ENCODE data around the gene ENGASE.

ENGASE gene

GRCh38 chr17:79033046-79033616, 41.5 kb upstream of the ENGASE start:
- Histone ChIP-seq H3K4me3 (ENCODE audit: low read length) (no peak overlapping the region), H3K4me1 (ENCODE audit: control insufficient read depth, insufficient read depth, low read length) (peaks cover 60% of the 10 kb centered on the region), H3K27me3 (replicated peaks; ENCODE audit: control insufficient read depth, insufficient read depth, low read length) (no peaks in the 10 kb centered on the region), H3K9me3 (ENCODE audit: control insufficient read depth, low read length) (no peaks in the 10 kb centered on the region), H3K9ac (ENCODE audit: low read length) (no peak overlapping the region), H3K36me3 (ENCODE audit: control insufficient read depth, insufficient read depth, low read length, severe bottlenecking) (peaks cover 3% of the 10 kb centered on the region)
- no peak for DNase-seq (ENCODE audit: low read depth)

GRCh38 chr17:79033741-79034501, 40.7 kb upstream of the ENGASE start:
- peaks cover 60% of the 10 kb centered on the region for H3K4me1 ChIP-seq (ENCODE audit: control insufficient read depth, insufficient read depth, low read length)
- no peak for DNase-seq (ENCODE audit: low read depth)
- H3K36me3 ChIP-seq (ENCODE audit: control insufficient read depth, insufficient read depth, low read length, severe bottlenecking) = peaks cover 3% of the 10 kb centered on the region

GRCh38 chr17:79034931-79035485, 39.6 kb upstream of the ENGASE start:
- peaks cover 53% of the 10 kb centered on the region for H3K4me1 ChIP-seq (ENCODE audit: control insufficient read depth, insufficient read depth, low read length)
- no peaks in the 10 kb centered on the region for H3K27me3 ChIP-seq (replicated peaks; ENCODE audit: control insufficient read depth, insufficient read depth, low read length)
- H3K4me3 ChIP-seq (ENCODE audit: low read length) = no peak overlapping the region
- no peaks in the 10 kb centered on the region for H3K9me3 ChIP-seq (ENCODE audit: control insufficient read depth, low read length)
- DNase-seq (ENCODE audit: low read depth) = no peak
- H3K9ac ChIP-seq (ENCODE audit: low read length) = peak overlapping the region; percentile 7
- H3K36me3 ChIP-seq (ENCODE audit: control insufficient read depth, insufficient read depth, low read length, severe bottlenecking) = peaks cover 3% of the 10 kb centered on the region

More at GRCh38 chr17:79033741-79034501, 40.7 kb upstream of the ENGASE start:
- H3K4me3 ChIP-seq (ENCODE audit: low read length) = no peak overlapping the region
- no peaks in the 10 kb centered on the region for H3K9me3 ChIP-seq (ENCODE audit: control insufficient read depth, low read length)
- no peaks in the 10 kb centered on the region for H3K27me3 ChIP-seq (replicated peaks; ENCODE audit: control insufficient read depth, insufficient read depth, low read length)
- H3K9ac ChIP-seq (ENCODE audit: low read length) = peak overlapping the region; percentile 29

- no peak overlapping the region for H3K9ac ChIP-seq (ENCODE audit: low read length)
- H3K27me3 ChIP-seq (replicated peaks; ENCODE audit: control insufficient read depth, insufficient read depth, low read length) = no peaks in the 10 kb centered on the region
- no peak overlapping the region for H3K4me3 ChIP-seq (ENCODE audit: low read length)
- no peak for DNase-seq (ENCODE audit: low read depth)
- no peaks in the 10 kb centered on the region for H3K9me3 ChIP-seq (ENCODE audit: control insufficient read depth, low read length)
- peaks cover 52% of the 10 kb centered on the region for H3K4me1 ChIP-seq (ENCODE audit: control insufficient read depth, insufficient read depth, low read length)
- H3K36me3 ChIP-seq (ENCODE audit: control insufficient read depth, insufficient read depth, low read length, severe bottlenecking) = peaks cover 3% of the 10 kb centered on the region
Measured at GRCh38 chr17:79035686-79036085, 38.9 kb upstream of the ENGASE start.

- DNase-seq (ENCODE audit: low read depth) = no peak
- no peak overlapping the region for H3K9ac ChIP-seq (ENCODE audit: low read length)
- H3K4me3 ChIP-seq (ENCODE audit: low read length) = no peak overlapping the region
- H3K27me3 ChIP-seq (replicated peaks; ENCODE audit: control insufficient read depth, insufficient read depth, low read length) = no peaks in the 10 kb centered on the region
- H3K9me3 ChIP-seq (ENCODE audit: control insufficient read depth, low read length) = no peaks in the 10 kb centered on the region
- peaks cover 3% of the 10 kb centered on the region for H3K36me3 ChIP-seq (ENCODE audit: control insufficient read depth, insufficient read depth, low read length, severe bottlenecking)
- peaks cover 52% of the 10 kb centered on the region for H3K4me1 ChIP-seq (ENCODE audit: control insufficient read depth, insufficient read depth, low read length)
Measured at GRCh38 chr17:79036181-79036580, 38.4 kb upstream of the ENGASE start.

GRCh38 chr17:79036596-79036995, 38.0 kb upstream of the ENGASE start:
- H3K9ac ChIP-seq (ENCODE audit: low read length) = peak overlapping the region; percentile 51
- H3K9me3 ChIP-seq (ENCODE audit: control insufficient read depth, low read length) = no peaks in the 10 kb centered on the region
- H3K4me1 ChIP-seq (ENCODE audit: control insufficient read depth, insufficient read depth, low read length) = peaks cover 52% of the 10 kb centered on the region
- no peak overlapping the region for H3K4me3 ChIP-seq (ENCODE audit: low read length)
- peaks cover 3% of the 10 kb centered on the region for H3K36me3 ChIP-seq (ENCODE audit: control insufficient read depth, insufficient read depth, low read length, severe bottlenecking)
- no peaks in the 10 kb centered on the region for H3K27me3 ChIP-seq (replicated peaks; ENCODE audit: control insufficient read depth, insufficient read depth, low read length)
- DNase-seq (ENCODE audit: low read depth) = peak; percentile 91

- Histone ChIP-seq H3K36me3 (ENCODE audit: control insufficient read depth, insufficient read depth, low read length, severe bottlenecking) (peaks cover 3% of the 10 kb centered on the region), H3K9me3 (ENCODE audit: control insufficient read depth, low read length) (no peaks in the 10 kb centered on the region), H3K27me3 (replicated peaks; ENCODE audit: control insufficient read depth, insufficient read depth, low read length) (no peaks in the 10 kb centered on the region), H3K9ac (ENCODE audit: low read length) (peak overlapping the region; percentile 45), H3K4me1 (ENCODE audit: control insufficient read depth, insufficient read depth, low read length) (peaks cover 57% of the 10 kb centered on the region), H3K4me3 (ENCODE audit: low read length) (no peak overlapping the region)
- peak; percentile 87 for DNase-seq (ENCODE audit: low read depth)
Measured at GRCh38 chr17:79038545-79039135, 36.0 kb upstream of the ENGASE start.

- no peak for DNase-seq (ENCODE audit: low read depth)
Measured at GRCh38 chr17:79039171-79039570, 35.5 kb upstream of the ENGASE start.

GRCh38 chr17:79039886-79040285, 34.7 kb upstream of the ENGASE start:
- Histone ChIP-seq H3K9me3 (ENCODE audit: control insufficient read depth, low read length) (no peaks in the 10 kb centered on the region), H3K9ac (ENCODE audit: low read length) (no peak overlapping the region), H3K4me1 (ENCODE audit: control insufficient read depth, insufficient read depth, low read length) (peaks cover 45% of the 10 kb centered on the region), H3K27me3 (replicated peaks; ENCODE audit: control insufficient read depth, insufficient read depth, low read length) (no peaks in the 10 kb centered on the region), H3K4me3 (ENCODE audit: low read length) (no peak overlapping the region), H3K36me3 (ENCODE audit: control insufficient read depth, insufficient read depth, low read length, severe bottlenecking) (peaks cover 11% of the 10 kb centered on the region)
- DNase-seq (ENCODE audit: low read depth) = no peak

More at GRCh38 chr17:79039171-79039570, 35.5 kb upstream of the ENGASE start:
- Histone ChIP-seq H3K36me3 (ENCODE audit: control insufficient read depth, insufficient read depth, low read length, severe bottlenecking) (peaks cover 4% of the 10 kb centered on the region), H3K27me3 (replicated peaks; ENCODE audit: control insufficient read depth, insufficient read depth, low read length) (no peaks in the 10 kb centered on the region), H3K9ac (ENCODE audit: low read length) (peak overlapping the region; percentile 45), H3K4me3 (ENCODE audit: low read length) (no peak overlapping the region), H3K4me1 (ENCODE audit: control insufficient read depth, insufficient read depth, low read length) (peaks cover 52% of the 10 kb centered on the region), H3K9me3 (ENCODE audit: control insufficient read depth, low read length) (no peaks in the 10 kb centered on the region)

- Histone ChIP-seq H3K9me3 (ENCODE audit: control insufficient read depth, low read length) (no peaks in the 10 kb centered on the region), H3K4me3 (ENCODE audit: low read length) (no peak overlapping the region), H3K9ac (ENCODE audit: low read length) (no peak overlapping the region), H3K27me3 (replicated peaks; ENCODE audit: control insufficient read depth, insufficient read depth, low read length) (no peaks in the 10 kb centered on the region), H3K36me3 (ENCODE audit: control insufficient read depth, insufficient read depth, low read length, severe bottlenecking) (peaks cover 8% of the 10 kb centered on the region), H3K4me1 (ENCODE audit: control insufficient read depth, insufficient read depth, low read length) (peaks cover 45% of the 10 kb centered on the region)
- DNase-seq (ENCODE audit: low read depth) = no peak
Measured at GRCh38 chr17:79041041-79041570, 33.5 kb upstream of the ENGASE start.

Measured in adipocyte (in vitro differentiated cells).